Stimulated activated CD4-positive, alpha-beta T cell treated with anti-CD3 and anti-CD28 coated beads, Interleukin-2, amount 100 ng/mL, for 24 hours (primary cell): ENCODE data around the gene WEE1.
"Not testable (repeated sequence)": the region's sequence is repeated elsewhere in the genome, so short reads cannot be mapped to it uniquely, and the experiment has no call there.

ENCODE experiments used
- DNase-seq, 2 donors: peaks; one replicate each; pipeline ENCODE4 v3.0.0-alpha.2; 2020

The WEE1 gene

GRCh38 chr11:9600644-9601036 is 27.2 kb downstream of the WEE1 start:
- DNase-seq = peak in 1 of 2 donors; percentile 9

GRCh38 chr11:9601037-9601875 is 27.8 kb downstream of the WEE1 start:
- DNase-seq = peak; percentile 66 to 67

GRCh38 chr11:9601876-9602199 is 28.4 kb downstream of the WEE1 start:
- DNase-seq = no peak

- DNase-seq = not testable (repeated sequence)
Measured at GRCh38 chr11:9603214-9603613, 29.7 kb downstream of the WEE1 start.

GRCh38 chr11:9604134-9604533 is 30.7 kb downstream of the WEE1 start:
- DNase-seq = no peak

GRCh38 chr11:9605742-9606141 is 32.3 kb downstream of the WEE1 start:
- DNase-seq = no peak

GRCh38 chr11:9606809-9607510 is 33.5 kb downstream of the WEE1 start:
- no peak for DNase-seq

GRCh38 chr11:9607511-9607899 is 34.0 kb downstream of the WEE1 start:
- DNase-seq = no peak

GRCh38 chr11:9609002-9609759 is 35.7 kb downstream of the WEE1 start:
- no peak for DNase-seq

GRCh38 chr11:9609841-9610240 is 36.4 kb downstream of the WEE1 start:
- no peak for DNase-seq

GRCh38 chr11:9613118-9613829 is 39.8 kb downstream of the WEE1 start:
- DNase-seq = peak; percentile 89 to 92

GRCh38 chr11:9613830-9614762 is 40.6 kb downstream of the WEE1 start:
- peak; percentile 94 to 96 for DNase-seq

- no peak for DNase-seq
Measured at GRCh38 chr11:9615031-9615451, 41.6 kb downstream of the WEE1 start.

- no peak for DNase-seq
Measured at GRCh38 chr11:9616042-9616675, 42.7 kb downstream of the WEE1 start.

- peak in 1 of 2 donors; percentile 7 for DNase-seq
Measured at GRCh38 chr11:9616858-9617257, 43.4 kb downstream of the WEE1 start.

GRCh38 chr11:9617940-9618339 is 44.5 kb downstream of the WEE1 start:
- DNase-seq = no peak

GRCh38 chr11:9619004-9619403 is 45.5 kb downstream of the WEE1 start:
- no peak for DNase-seq

- no peak for DNase-seq
Measured at GRCh38 chr11:9619971-9620370, 46.5 kb downstream of the WEE1 start.

GRCh38 chr11:9622353-9622752 is 48.9 kb downstream of the WEE1 start:
- DNase-seq = not testable (repeated sequence)

GRCh38 chr11:9623053-9623452 is 49.6 kb downstream of the WEE1 start:
- not testable (repeated sequence) for DNase-seq

- no peak for DNase-seq
Measured at GRCh38 chr11:9624448-9624847, 51.0 kb downstream of the WEE1 start.
